ENCODE data around the gene CAMK1D. TPM values are rescaled to one million over a fixed set of nuclear protein-coding genes. Genes with fewer than 3 reads are reported as not detected.

Gene CAMK1D
- total and polyA plus RNA-seq, 2 of the 8 experiments (the other 6 are each of a cell fraction or from before 2014, with no cell fraction given) = 3.5 to 10.6 TPM

DNA sequence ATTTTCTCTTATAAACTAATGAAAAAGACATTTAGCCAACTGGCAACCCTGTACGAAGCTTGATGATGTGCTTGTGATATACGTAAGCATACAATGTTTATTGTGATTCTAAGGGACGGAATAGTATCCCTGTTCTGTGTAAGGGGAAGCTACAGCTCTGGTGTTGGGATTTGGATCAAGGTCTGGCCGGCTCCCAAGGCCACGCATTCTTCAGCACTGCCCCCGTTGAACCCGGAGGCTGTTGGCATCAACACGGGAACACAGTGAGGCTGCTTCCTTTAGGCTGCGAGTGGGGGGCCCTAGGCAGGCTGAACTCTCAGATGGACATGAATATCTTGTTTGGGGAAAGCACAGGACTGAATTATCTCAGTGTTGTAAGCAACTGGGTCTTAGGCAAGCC is 180.6 kb downstream of the CAMK1D start (continued):
- TF ChIP-seq, protein P1, sequence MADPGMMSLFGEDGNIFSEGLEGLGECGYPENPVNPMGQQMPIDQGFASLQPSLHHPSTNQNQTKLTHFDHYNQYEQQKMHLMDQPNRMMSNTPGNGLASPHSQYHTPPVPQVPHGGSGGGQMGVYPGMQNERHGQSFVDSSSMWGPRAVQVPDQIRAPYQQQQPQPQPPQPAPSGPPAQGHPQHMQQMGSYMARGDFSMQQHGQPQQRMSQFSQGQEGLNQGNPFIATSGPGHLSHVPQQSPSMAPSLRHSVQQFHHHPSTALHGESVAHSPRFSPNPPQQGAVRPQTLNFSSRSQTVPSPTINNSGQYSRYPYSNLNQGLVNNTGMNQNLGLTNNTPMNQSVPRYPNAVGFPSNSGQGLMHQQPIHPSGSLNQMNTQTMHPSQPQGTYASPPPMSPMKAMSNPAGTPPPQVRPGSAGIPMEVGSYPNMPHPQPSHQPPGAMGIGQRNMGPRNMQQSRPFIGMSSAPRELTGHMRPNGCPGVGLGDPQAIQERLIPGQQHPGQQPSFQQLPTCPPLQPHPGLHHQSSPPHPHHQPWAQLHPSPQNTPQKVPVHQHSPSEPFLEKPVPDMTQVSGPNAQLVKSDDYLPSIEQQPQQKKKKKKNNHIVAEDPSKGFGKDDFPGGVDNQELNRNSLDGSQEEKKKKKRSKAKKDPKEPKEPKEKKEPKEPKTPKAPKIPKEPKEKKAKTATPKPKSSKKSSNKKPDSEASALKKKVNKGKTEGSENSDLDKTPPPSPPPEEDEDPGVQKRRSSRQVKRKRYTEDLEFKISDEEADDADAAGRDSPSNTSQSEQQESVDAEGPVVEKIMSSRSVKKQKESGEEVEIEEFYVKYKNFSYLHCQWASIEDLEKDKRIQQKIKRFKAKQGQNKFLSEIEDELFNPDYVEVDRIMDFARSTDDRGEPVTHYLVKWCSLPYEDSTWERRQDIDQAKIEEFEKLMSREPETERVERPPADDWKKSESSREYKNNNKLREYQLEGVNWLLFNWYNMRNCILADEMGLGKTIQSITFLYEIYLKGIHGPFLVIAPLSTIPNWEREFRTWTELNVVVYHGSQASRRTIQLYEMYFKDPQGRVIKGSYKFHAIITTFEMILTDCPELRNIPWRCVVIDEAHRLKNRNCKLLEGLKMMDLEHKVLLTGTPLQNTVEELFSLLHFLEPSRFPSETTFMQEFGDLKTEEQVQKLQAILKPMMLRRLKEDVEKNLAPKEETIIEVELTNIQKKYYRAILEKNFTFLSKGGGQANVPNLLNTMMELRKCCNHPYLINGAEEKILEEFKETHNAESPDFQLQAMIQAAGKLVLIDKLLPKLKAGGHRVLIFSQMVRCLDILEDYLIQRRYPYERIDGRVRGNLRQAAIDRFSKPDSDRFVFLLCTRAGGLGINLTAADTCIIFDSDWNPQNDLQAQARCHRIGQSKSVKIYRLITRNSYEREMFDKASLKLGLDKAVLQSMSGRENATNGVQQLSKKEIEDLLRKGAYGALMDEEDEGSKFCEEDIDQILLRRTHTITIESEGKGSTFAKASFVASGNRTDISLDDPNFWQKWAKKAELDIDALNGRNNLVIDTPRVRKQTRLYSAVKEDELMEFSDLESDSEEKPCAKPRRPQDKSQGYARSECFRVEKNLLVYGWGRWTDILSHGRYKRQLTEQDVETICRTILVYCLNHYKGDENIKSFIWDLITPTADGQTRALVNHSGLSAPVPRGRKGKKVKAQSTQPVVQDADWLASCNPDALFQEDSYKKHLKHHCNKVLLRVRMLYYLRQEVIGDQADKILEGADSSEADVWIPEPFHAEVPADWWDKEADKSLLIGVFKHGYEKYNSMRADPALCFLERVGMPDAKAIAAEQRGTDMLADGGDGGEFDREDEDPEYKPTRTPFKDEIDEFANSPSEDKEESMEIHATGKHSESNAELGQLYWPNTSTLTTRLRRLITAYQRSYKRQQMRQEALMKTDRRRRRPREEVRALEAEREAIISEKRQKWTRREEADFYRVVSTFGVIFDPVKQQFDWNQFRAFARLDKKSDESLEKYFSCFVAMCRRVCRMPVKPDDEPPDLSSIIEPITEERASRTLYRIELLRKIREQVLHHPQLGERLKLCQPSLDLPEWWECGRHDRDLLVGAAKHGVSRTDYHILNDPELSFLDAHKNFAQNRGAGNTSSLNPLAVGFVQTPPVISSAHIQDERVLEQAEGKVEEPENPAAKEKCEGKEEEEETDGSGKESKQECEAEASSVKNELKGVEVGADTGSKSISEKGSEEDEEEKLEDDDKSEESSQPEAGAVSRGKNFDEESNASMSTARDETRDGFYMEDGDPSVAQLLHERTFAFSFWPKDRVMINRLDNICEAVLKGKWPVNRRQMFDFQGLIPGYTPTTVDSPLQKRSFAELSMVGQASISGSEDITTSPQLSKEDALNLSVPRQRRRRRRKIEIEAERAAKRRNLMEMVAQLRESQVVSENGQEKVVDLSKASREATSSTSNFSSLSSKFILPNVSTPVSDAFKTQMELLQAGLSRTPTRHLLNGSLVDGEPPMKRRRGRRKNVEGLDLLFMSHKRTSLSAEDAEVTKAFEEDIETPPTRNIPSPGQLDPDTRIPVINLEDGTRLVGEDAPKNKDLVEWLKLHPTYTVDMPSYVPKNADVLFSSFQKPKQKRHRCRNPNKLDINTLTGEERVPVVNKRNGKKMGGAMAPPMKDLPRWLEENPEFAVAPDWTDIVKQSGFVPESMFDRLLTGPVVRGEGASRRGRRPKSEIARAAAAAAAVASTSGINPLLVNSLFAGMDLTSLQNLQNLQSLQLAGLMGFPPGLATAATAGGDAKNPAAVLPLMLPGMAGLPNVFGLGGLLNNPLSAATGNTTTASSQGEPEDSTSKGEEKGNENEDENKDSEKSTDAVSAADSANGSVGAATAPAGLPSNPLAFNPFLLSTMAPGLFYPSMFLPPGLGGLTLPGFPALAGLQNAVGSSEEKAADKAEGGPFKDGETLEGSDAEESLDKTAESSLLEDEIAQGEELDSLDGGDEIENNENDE (IDR thresholded peaks at IDR 0.05; ENCODE audit: insufficient replicate concordance, low read length) = no peak
- TF ChIP-seq SAP30 (IDR thresholded peaks at IDR 0.05; ENCODE audit: insufficient read depth, insufficient replicate concordance, low read length) (no peak), CTBP2 (IDR thresholded peaks at IDR 0.05; ENCODE audit: borderline replicate concordance, insufficient read depth, insufficient read length, low read length) (no peak), SP1 (IDR thresholded peaks at IDR 0.05; ENCODE audit: low read depth, low read length) (no peak), GTF2F1 (IDR thresholded peaks at IDR 0.05; ENCODE audit: borderline replicate concordance, low read depth, low read length) (no peak)

Measured in H1 (cell line).